SU-DHL-6 (cell line): Measurements from ENCODE around the gene SLC8A1.

Source experiments
- H2AFZ ChIP-seq: fragments of 200-600 bp; sonication (generic); 2 replicates; pipeline ENCODE4 v1.6.1; 2014; ENCODE audit warnings: low read depth, mild to moderate bottlenecking, moderate library complexity, mixed read lengths, antibody characterized with exemption, low read length; ENCODE audit not compliant: severe bottlenecking
- H3F3A ChIP-seq: fragments of 200-600 bp; shearing (Covaris generic); 2 replicates; pipeline ENCODE4 v1.6.0; 2016; ENCODE audit warnings: antibody characterized with exemption, mild to moderate bottlenecking; ENCODE audit not compliant: insufficient read depth
- H3K27ac ChIP-seq: fragments of 200-600 bp; sonication (generic); 2 replicates; pipeline ENCODE4 v1.5.1; 2016; ENCODE audit warnings: low read depth, mild to moderate bottlenecking, low read length, moderate library complexity, mixed read lengths
- H3K27me3 ChIP-seq: fragments of 200-600 bp; sonication (generic), shearing (Covaris generic); 2 replicates; pipeline ENCODE4 v1.6.0; 2014; ENCODE audit warnings: mild to moderate bottlenecking, low read length
- H3K36me3 ChIP-seq: fragments of 200-600 bp; sonication (generic); 2 replicates; pipeline ENCODE4 v1.6.1; 2014; ENCODE audit warnings: mild to moderate bottlenecking, low read length, mixed read lengths
- H3K4me2 ChIP-seq: fragments of 300-600, 200-600 bp; shearing (Covaris generic), sonication (generic); 2 replicates; pipeline ENCODE4 v1.6.0; 2014; ENCODE audit warnings: low read length, low read depth, mild to moderate bottlenecking; ENCODE audit not compliant: poor library complexity, severe bottlenecking
- H3K4me3 ChIP-seq: fragments of 200-600 bp; sonication (generic); 2 replicates; pipeline ENCODE4 v1.5.1; 2014; ENCODE audit warnings: antibody characterized with exemption, low read length, mild to moderate bottlenecking, mixed read lengths; ENCODE audit not compliant: insufficient read depth, poor library complexity, severe bottlenecking
- H3K79me2 ChIP-seq: fragments of 200-600 bp; sonication (generic); 2 replicates; pipeline ENCODE4 v1.6.1; 2014; ENCODE audit warnings: mild to moderate bottlenecking, low read length, moderate library complexity; ENCODE audit not compliant: insufficient read depth
- H3K9ac ChIP-seq: fragments of 200-600 bp; sonication (generic); 2 replicates; pipeline ENCODE4 v1.7.0; 2014; ENCODE audit warnings: mild to moderate bottlenecking, low read length
- H3K9me2 ChIP-seq: fragments of 200-600 bp; sonication (generic); replicated peaks from 2 replicates; pipeline ENCODE4 v1.6.1; 2014; ENCODE audit warnings: low read length; ENCODE audit not compliant: insufficient read depth
- H3K9me3 ChIP-seq: fragments of 200-600 bp; sonication (generic); 2 replicates; pipeline ENCODE4 v1.6.1; 2014; ENCODE audit warnings: low read length, mixed read lengths; ENCODE audit not compliant: insufficient read depth
- H4K20me1 ChIP-seq: fragments of 200-600 bp; sonication (generic); 2 replicates; pipeline ENCODE4 v1.6.1; 2014; ENCODE audit warnings: low read depth, mild to moderate bottlenecking, antibody characterized with exemption, low read length, moderate library complexity, mixed read lengths
- CTCF ChIP-seq: fragments of 200-600 bp; sonication (generic); IDR thresholded peaks from one replicate; pipeline ENCODE4 v1.5.1; 2017; ENCODE audit warnings: antibody characterized with exemption, mild to moderate bottlenecking, low read length, moderate library complexity; ENCODE audit not compliant: insufficient read depth, poor library complexity, severe bottlenecking
- EZH2phosphoT487 ChIP-seq: fragments of 200-600 bp; sonication (generic), shearing (Covaris generic); conservative IDR thresholded peaks from 2 replicates; pipeline ENCODE4 v1.6.1; 2018; ENCODE audit warnings: mild to moderate bottlenecking, antibody characterized with exemption, low read length, moderate library complexity, mixed read lengths

SLC8A1 gene

GRCh38 chr2:40281021-40281940 is 170.6 kb downstream of the SLC8A1 start:
- Histone ChIP-seq H3K9me3 (no peaks in the 10 kb centered on the region), H3K9me2 (no peaks in the 10 kb centered on the region), H3K4me3 (no peak overlapping the region), H3K4me2 (no peak overlapping the region), H3K27me3 (no peaks in the 10 kb centered on the region), H3K79me2 (no peaks in the 10 kb centered on the region), H3K9ac (no peak overlapping the region), H4K20me1 (no peaks in the 10 kb centered on the region), H3F3A (no peaks in the 10 kb centered on the region), H3K36me3 (no peaks in the 10 kb centered on the region), H2AFZ (no peak overlapping the region), H3K27ac (no peak overlapping the region)
- TF ChIP-seq CTCF (no peak), EZH2phosphoT487 (no peak)

GRCh38 chr2:40279482-40279881 is 172.4 kb downstream of the SLC8A1 start:
- H3K9me3 ChIP-seq = no peaks in the 10 kb centered on the region
- no peaks in the 10 kb centered on the region for H3K36me3 ChIP-seq
- H3K27ac ChIP-seq = no peak overlapping the region
- no peak overlapping the region for H2AFZ ChIP-seq
- H3K27me3 ChIP-seq = no peaks in the 10 kb centered on the region
- TF ChIP-seq CTCF (no peak), EZH2phosphoT487 (no peak)
- H3K9ac ChIP-seq = no peak overlapping the region
- no peak overlapping the region for H3K4me2 ChIP-seq
- H3K4me3 ChIP-seq = no peak overlapping the region
- H3K9me2 ChIP-seq = no peaks in the 10 kb centered on the region
- no peaks in the 10 kb centered on the region for H4K20me1 ChIP-seq
- H3F3A ChIP-seq = no peaks in the 10 kb centered on the region
- no peaks in the 10 kb centered on the region for H3K79me2 ChIP-seq

- no peaks in the 10 kb centered on the region for H3K27me3 ChIP-seq
- no peak overlapping the region for H3K4me3 ChIP-seq
- no peak overlapping the region for H3K4me2 ChIP-seq
- H3K9me3 ChIP-seq = no peaks in the 10 kb centered on the region
- no peaks in the 10 kb centered on the region for H3F3A ChIP-seq
- no peaks in the 10 kb centered on the region for H3K36me3 ChIP-seq
- H3K9ac ChIP-seq = no peak overlapping the region
- H3K27ac ChIP-seq = no peak overlapping the region
- no peaks in the 10 kb centered on the region for H3K79me2 ChIP-seq
- H3K9me2 ChIP-seq = no peaks in the 10 kb centered on the region
- H4K20me1 ChIP-seq = no peaks in the 10 kb centered on the region
- TF ChIP-seq EZH2phosphoT487 = no peak
- no peak for TF ChIP-seq CTCF
- H2AFZ ChIP-seq = no peak overlapping the region
Measured at GRCh38 chr2:40279001-40279400, 172.9 kb downstream of the SLC8A1 start.
